BLaER1 (cell line): ENCODE results near the gene RHOD.

ENCODE experiments used
- H3K27ac ChIP-seq: shearing (Covaris generic); formaldehyde crosslinking; 2 replicates; pipeline ENCODE4 v1.8.1; 2022
- H3K27me3 ChIP-seq: shearing (Covaris generic); formaldehyde crosslinking; 2 replicates; pipeline ENCODE4 v1.8.1; 2022
- H3K36me3 ChIP-seq: shearing (Covaris generic); formaldehyde crosslinking; 2 replicates; pipeline ENCODE4 v1.8.1; 2022
- H3K4me1 ChIP-seq: shearing (Covaris generic); formaldehyde crosslinking; 2 replicates; pipeline ENCODE4 v1.8.1; 2022
- H3K4me2 ChIP-seq: shearing (Covaris generic); formaldehyde crosslinking; 2 replicates; pipeline ENCODE4 v1.8.1; 2022
- H3K4me3 ChIP-seq: shearing (Covaris generic); formaldehyde crosslinking; 2 replicates; pipeline ENCODE4 v1.8.1; 2022
- H3K9ac ChIP-seq: shearing (Covaris generic); formaldehyde crosslinking; 2 replicates; pipeline ENCODE4 v1.8.1; 2022
- H3K9me3 ChIP-seq: shearing (Covaris generic); formaldehyde crosslinking; 2 replicates; pipeline ENCODE4 v1.8.1; 2022
- H4K20me1 ChIP-seq: shearing (Covaris generic); formaldehyde crosslinking; 2 replicates; pipeline ENCODE4 v1.8.1; 2022
- Cebpa-rat ChIP-seq: shearing (Covaris generic); IDR thresholded peaks from 2 replicates; pipeline ENCODE4 v1.8.1; 2022

RHOD gene

GRCh38 chr11:67048515-67049130 is 8.0 kb upstream of the RHOD start:
- Histone ChIP-seq H3K4me2 (0 out of 2 replicates have a peak overlapping the region, but pooled peaks have one; percentile 32), H4K20me1 (0 out of 2 replicates have a peak, but pooled peaks cover 2% of the 10 kb centered on the region), H3K9me3 (no peaks in the 10 kb centered on the region), H3K27ac (peak overlapping the region; percentile 19; the same call in 1 of the 2 replicates), H3K4me3 (no peak overlapping the region), H3K27me3 (no peaks in the 10 kb centered on the region), H3K4me1 (peaks cover 20% of the 10 kb centered on the region), H3K9ac (no peak overlapping the region), H3K36me3 (no peaks in the 10 kb centered on the region)
- TF ChIP-seq Cebpa-rat = no peak

DNA sequence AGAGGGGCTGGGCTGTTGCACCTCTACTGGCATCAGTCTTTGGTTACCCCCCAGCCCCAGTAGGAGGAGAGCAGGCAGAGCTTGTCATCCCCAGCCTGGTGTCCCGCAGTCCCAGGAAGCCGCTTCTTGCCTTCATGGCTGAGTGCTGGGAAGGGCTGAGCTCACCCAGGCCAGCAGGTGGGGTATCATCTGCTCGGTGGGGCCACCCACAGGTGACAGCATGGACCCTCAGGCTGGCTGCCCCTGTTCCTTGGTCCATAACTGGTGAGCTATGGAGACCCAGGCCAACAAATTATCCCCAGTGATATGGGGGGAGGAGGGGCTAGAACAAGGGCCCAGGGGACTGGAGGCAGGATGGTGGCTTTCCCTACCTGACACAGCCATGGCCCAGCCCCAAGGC is 6.5 kb upstream of the RHOD start:
- TF ChIP-seq Cebpa-rat = no peak
- Histone ChIP-seq H3K9ac (no peak overlapping the region), H3K4me1 (peaks cover 25% of the 10 kb centered on the region), H3K4me3 (no peak overlapping the region), H3K27ac (no peak overlapping the region), H3K36me3 (no peaks in the 10 kb centered on the region), H3K9me3 (no peaks in the 10 kb centered on the region), H3K27me3 (no peaks in the 10 kb centered on the region), H3K4me2 (no peak overlapping the region), H4K20me1 (no peaks in the 10 kb centered on the region)

- H3K27ac ChIP-seq = no peak overlapping the region
- TF ChIP-seq Cebpa-rat = no peak
- H3K4me2 ChIP-seq = no peak overlapping the region
Measured at GRCh38 chr11:67051180-67051893, 5.3 kb upstream of the RHOD start.

GRCh38 chr11:67051945-67052488 is 4.6 kb upstream of the RHOD start:
- TF ChIP-seq Cebpa-rat = no peak
- H3K27ac ChIP-seq = no peak overlapping the region
- no peaks in the 10 kb centered on the region for H3K36me3 ChIP-seq
- H3K4me1 ChIP-seq = peaks cover 29% of the 10 kb centered on the region
- H3K4me3 ChIP-seq = no peak overlapping the region
- no peak overlapping the region for H3K4me2 ChIP-seq
- H3K27me3 ChIP-seq = no peaks in the 10 kb centered on the region
- H3K9ac ChIP-seq = no peak overlapping the region
- H4K20me1 ChIP-seq = no peaks in the 10 kb centered on the region
- no peaks in the 10 kb centered on the region for H3K9me3 ChIP-seq

More at GRCh38 chr11:67051180-67051893, 5.3 kb upstream of the RHOD start:
- Histone ChIP-seq H3K9ac (no peak overlapping the region), H3K4me1 (peaks cover 29% of the 10 kb centered on the region), H3K36me3 (no peaks in the 10 kb centered on the region), H3K9me3 (no peaks in the 10 kb centered on the region), H4K20me1 (no peaks in the 10 kb centered on the region), H3K4me3 (no peak overlapping the region), H3K27me3 (no peaks in the 10 kb centered on the region)

- TF ChIP-seq Cebpa-rat = no peak
- no peak overlapping the region for H3K9ac ChIP-seq
- no peaks in the 10 kb centered on the region for H3K27me3 ChIP-seq
- H3K36me3 ChIP-seq = no peaks in the 10 kb centered on the region
- H3K4me2 ChIP-seq = no peak overlapping the region
- H3K27ac ChIP-seq = no peak overlapping the region
- H3K9me3 ChIP-seq = no peaks in the 10 kb centered on the region
- H3K4me1 ChIP-seq = peaks cover 29% of the 10 kb centered on the region
- no peak overlapping the region for H3K4me3 ChIP-seq
- H4K20me1 ChIP-seq = no peaks in the 10 kb centered on the region
Measured at GRCh38 chr11:67052891-67053290, 3.8 kb upstream of the RHOD start.

DNA sequence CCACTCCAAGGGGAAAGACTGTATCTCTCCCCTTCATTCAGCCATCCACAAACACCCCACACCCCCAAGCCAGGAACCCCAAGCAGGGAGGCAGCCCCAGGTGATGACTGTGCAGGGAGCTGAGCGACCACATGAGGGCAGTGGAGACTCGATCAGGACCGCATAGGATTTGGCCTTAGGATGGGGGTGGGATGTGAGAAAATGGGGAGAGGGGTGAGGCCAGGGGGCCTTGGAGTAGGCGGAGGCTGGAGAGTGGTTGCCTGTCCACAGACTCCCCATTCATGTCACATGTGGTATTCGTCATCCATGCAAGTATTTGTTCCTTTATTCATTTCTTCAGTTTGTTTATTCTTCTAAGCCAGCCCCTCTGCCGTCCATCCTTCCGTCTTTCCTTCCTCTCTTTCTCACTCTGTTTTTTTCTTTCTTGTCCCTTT is 2.7 kb upstream of the RHOD start:
- no peaks in the 10 kb centered on the region for H3K27me3 ChIP-seq
- no peaks in the 10 kb centered on the region for H4K20me1 ChIP-seq
- H3K27ac ChIP-seq = peak overlapping the region; percentile 44; the same call in 1 of the 2 replicates
- H3K9ac ChIP-seq = no peak overlapping the region
- H3K36me3 ChIP-seq = no peaks in the 10 kb centered on the region
- no peaks in the 10 kb centered on the region for H3K9me3 ChIP-seq
- no peak overlapping the region for H3K4me3 ChIP-seq
- peaks cover 26% of the 10 kb centered on the region for H3K4me1 ChIP-seq
- peak overlapping the region; percentile 30; the same call in 1 of the 2 replicates for H3K4me2 ChIP-seq
- TF ChIP-seq Cebpa-rat = no peak

DNA sequence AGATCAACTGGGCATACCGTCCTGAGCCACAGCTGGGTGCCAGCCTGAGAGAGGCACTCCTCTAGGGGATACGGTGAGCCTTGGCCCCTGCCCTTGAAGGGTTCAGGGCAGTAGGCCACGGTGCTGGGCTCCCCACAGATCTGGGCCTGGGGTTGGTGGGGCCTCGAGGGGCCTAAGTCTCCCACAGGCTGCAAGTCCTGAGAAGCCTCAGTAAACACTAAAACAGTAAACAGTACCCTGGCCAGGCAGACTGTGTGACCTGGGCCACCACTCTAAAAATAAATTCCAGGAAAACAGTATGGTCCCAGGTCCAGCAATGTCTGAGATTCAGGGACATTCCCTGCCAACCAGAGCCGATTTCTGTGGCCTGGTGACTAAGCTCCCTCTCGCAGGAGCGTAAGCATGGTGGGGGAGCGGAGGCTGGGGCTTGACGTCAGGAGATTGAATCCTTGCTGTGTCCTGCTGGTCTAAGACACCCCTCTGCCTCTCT is 2.3 kb upstream of the RHOD start:
- Histone ChIP-seq H3K9ac (no peak overlapping the region), H3K36me3 (no peaks in the 10 kb centered on the region), H4K20me1 (no peaks in the 10 kb centered on the region), H3K4me1 (peaks cover 22% of the 10 kb centered on the region), H3K4me2 (peak overlapping the region; percentile 30; the same call in 1 of the 2 replicates), H3K4me3 (no peak overlapping the region), H3K27ac (peak overlapping the region; percentile 44; the same call in 1 of the 2 replicates), H3K27me3 (no peaks in the 10 kb centered on the region), H3K9me3 (no peaks in the 10 kb centered on the region)
- TF ChIP-seq Cebpa-rat = no peak

- Histone ChIP-seq H3K9ac (no peak overlapping the region), H3K4me2 (no peak overlapping the region), H3K9me3 (no peaks in the 10 kb centered on the region), H3K4me1 (peaks cover 23% of the 10 kb centered on the region), H3K4me3 (no peak overlapping the region), H3K27ac (no peak overlapping the region), H3K27me3 (no peaks in the 10 kb centered on the region), H4K20me1 (no peaks in the 10 kb centered on the region), H3K36me3 (no peaks in the 10 kb centered on the region)
- TF ChIP-seq Cebpa-rat = no peak
Measured at GRCh38 chr11:67054836-67055523, 1.7 kb upstream of the RHOD start.

DNA sequence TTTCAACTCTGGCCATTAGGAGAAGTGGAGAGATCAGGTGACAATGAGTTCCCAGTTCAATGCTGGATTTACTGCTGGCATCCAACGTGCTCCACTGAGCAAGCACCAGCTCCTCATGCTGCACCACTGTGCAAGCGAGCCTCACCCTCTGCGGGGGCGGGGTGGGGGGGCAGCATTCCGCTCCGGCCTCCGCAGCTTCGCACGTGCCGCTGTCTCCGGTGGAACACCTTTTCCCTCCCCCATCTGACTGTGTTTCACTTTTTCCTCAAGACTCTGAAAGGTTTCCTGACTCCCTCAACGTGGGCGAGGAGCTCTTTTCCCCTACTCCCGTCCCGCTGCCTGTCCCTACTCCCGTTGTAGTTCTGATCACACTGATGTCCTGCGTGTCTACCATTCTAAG is 835 bp upstream of the RHOD start:
- Histone ChIP-seq H4K20me1 (no peaks in the 10 kb centered on the region), H3K27me3 (no peaks in the 10 kb centered on the region), H3K36me3 (no peaks in the 10 kb centered on the region), H3K9me3 (no peaks in the 10 kb centered on the region), H3K27ac (no peak overlapping the region), H3K9ac (no peak overlapping the region), H3K4me1 (peaks cover 27% of the 10 kb centered on the region), H3K4me2 (peak overlapping the region; percentile 7; the same call in 1 of the 2 replicates), H3K4me3 (no peak overlapping the region)
- TF ChIP-seq Cebpa-rat = no peak
